GM18870 (cell line): Measurements from ENCODE around the gene SPRR2B.
"Not testable (repeated sequence)": the region's sequence is repeated elsewhere in the genome, so short reads cannot be mapped to it uniquely, and the experiment has no call there.

Source experiments
- ATAC-seq: cut with Tn5 transposase; IDR thresholded peaks from one replicate; pipeline ENCODE4 v1.9.1; 2021; ENCODE audit warnings: moderate library complexity; ENCODE audit not compliant: unreplicated experiment

Gene SPRR2B

DNA sequence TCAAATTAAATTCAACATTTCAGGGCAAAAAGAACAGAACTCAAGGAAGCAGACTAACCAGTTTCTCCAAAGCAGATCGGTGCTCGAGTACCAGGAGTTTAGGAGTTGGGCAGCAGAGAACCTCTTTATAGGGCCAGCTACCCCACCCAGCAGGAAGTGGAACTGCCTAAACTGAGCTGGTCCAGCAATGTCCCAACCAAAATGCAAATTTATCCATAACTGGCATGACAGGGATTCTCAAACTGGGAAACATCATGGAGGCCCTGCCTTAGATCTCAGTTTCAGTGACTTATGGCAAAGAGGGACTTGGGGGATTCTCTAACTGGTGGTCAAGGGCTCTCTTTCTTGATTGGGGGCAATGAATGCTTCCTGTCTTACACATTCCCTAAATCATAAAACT is at the start of gene SPRR2B:
SPRR2B (minus strand) TSS at position 101 of the 400 bp plus-strand sequence. CDS start 772 bp downstream, outside the sequence.
- ATAC-seq: no peak

GRCh38 chr1:153120945-153121344 is 49.5 kb upstream of the SPRR2B start:
- ATAC-seq: no peak

DNA sequence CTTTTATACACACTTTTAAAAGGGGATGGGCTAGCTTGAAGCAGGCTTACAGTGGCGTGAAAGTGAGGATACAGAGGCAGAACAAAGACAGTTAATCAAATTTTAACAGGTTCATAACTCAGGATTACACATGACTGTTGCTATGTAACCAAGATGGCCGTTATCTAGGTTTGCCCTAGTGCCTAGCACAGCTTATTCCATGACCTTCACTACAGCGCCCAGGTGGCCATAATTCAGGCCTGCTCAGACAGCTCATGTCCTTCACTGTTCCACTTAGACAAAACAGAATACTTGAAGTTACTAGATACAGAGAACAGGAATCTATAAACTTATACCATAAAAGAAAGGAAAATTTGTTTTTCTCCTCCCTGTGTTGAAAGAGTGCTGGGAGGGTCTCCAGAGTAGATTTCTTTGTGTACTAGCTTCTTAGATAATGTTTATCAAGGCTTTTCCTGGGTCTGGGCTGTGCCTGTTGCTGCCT is 48.1 kb upstream of the SPRR2B start:
- no peak for ATAC-seq

DNA sequence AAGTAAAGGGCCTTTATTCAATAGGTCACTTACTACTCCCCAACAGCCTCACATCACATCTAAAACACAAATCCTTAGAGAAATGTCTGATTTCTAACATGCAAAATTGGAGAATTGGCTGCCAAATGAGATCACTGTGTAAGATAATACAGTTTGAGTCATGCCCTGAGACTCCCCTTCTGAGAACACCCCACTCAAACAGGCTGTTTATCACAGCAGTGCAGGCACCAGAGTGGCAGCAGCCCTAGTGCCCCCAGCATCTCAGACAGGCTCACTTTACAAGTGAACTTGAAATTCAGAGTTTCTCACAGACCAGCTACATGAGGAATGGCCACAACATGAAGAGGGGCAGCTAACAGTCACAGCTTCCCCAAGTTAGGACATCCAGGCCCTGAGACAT is 43.9 kb upstream of the SPRR2B start:
- ATAC-seq: not testable (repeated sequence)

GRCh38 chr1:153113416-153113815 is 42.0 kb upstream of the SPRR2B start, which contains the start of gene SPRR2F:
SPRR2F (minus strand) TSS chr1:153113516; CDS start chr1:153112733, 783 bp downstream.
- no peak for ATAC-seq

DNA sequence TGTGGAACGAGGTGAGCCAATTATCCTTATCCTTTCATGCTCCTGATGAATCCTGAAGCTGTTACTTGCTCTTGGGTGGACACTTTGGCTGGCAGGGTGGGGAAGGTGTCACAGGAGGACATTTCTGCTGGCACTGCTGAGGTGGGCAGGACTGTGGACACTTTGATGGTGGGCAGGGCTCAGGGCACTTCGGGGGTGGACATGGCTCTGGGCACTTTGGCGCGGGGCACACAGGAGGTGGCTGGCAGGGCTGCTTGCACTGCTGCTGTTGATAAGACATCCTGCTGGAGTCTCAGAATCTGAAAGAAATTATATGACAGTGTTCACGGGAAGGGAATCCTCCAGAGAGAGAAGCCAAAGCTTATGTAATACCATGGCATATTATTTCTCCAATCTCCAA is 41.0 kb upstream of the SPRR2B start:
- ATAC-seq: not testable (repeated sequence)

DNA sequence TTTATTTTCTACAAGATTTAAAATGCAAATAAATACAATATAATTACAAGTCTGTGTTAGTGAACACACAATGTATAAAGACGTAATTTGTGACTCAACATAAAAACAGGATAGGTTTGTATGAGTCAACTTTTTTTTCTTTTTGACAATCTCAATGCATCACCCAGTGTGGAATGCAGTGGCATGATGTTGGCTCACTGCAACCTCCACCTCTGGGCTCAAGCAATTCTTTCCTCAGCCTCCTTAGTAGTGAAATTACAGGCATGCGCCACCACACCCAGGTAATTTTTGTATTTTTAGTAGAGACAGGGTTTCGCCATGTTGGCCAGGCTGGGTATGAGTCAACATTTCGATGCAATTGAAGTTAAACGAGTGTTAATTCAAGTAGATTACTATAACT is 28.8 kb upstream of the SPRR2B start:
- ATAC-seq: no peak

- ATAC-seq: no peak
These were observed 28.1 kb upstream of the SPRR2B start for GRCh38 chr1:153099461-153100045.

DNA sequence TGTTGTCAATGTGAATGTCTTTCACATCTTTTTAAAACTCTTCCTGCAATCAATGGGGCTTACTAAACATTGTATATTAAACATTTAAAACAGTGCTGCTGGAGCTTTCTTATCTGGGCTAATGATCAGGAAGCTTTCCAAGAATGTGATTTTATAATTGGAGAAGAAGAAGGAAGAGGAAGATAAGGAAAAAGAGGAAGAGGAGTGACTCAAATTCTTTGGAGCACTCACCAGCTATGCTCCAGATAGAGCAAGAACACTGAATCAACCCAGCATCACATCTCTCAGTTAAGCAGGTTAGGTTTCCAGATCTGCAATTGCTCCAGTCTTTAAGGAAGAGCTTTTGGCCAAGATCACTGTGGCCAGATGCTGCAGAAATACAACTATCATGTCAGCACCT is 24.4 kb upstream of the SPRR2B start:
- ATAC-seq: no peak

DNA sequence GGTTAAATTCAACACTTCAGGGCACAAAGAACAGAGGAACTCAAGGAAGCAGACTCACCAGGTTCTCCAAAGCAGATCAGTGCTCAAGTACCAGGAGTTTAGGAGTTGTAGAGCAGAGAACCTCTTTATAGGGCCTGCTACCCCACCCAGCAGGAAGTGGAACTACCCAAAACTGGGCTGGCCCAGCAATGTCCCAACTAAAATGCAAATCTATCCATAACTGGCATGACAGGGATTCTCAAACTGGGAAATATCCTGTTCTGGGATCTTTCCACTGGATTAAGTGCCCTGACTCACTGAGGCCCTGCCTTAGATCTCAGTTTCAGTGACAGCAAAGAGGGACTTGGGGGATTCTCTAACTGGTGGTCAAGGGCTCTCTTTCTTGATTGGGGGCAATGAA is 23.0 kb upstream of the SPRR2B start, which contains the start of gene SPRR2E:
SPRR2E (minus strand) TSS at position 101 of the 400 bp plus-strand sequence. CDS start 775 bp downstream, outside the sequence.
- ATAC-seq: no peak

DNA sequence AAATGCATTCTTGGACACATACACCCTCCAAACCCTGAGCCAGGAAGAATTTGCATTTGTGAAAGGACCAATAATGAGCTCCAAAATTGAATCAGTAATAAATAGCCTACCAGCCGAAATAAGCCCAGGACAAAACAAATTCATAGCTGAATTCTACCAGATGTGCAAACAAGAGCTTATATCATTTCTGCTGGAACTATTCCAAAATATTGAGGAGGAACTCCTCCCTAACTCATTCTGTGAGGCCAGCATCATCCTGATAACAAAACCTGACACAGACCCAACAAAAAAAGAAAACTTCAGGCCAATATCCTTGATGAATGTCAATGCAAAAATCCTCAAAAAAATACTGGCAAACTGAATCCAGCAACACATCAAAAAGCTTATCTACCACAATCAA is 16.2 kb upstream of the SPRR2B start:
- no peak for ATAC-seq

DNA sequence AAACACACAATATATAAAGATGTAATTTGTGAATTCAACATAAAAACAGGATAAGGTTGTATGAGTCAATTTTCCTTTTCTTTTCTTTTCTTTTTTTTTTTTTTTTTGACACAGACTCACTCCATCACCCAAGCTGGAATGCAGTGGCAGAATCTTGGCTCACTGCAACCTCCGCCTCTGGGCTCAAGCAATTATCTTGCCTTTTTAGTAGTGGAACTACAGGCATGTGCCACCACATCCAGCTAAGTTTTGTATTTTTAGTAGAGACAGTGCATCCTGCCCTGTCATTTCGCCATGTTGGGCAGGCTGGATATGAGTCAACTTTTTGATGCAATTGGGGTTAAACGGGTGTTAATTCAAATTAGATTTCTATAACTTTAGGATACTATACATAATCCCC is 10.3 kb upstream of the SPRR2B start:
- no peak for ATAC-seq

DNA sequence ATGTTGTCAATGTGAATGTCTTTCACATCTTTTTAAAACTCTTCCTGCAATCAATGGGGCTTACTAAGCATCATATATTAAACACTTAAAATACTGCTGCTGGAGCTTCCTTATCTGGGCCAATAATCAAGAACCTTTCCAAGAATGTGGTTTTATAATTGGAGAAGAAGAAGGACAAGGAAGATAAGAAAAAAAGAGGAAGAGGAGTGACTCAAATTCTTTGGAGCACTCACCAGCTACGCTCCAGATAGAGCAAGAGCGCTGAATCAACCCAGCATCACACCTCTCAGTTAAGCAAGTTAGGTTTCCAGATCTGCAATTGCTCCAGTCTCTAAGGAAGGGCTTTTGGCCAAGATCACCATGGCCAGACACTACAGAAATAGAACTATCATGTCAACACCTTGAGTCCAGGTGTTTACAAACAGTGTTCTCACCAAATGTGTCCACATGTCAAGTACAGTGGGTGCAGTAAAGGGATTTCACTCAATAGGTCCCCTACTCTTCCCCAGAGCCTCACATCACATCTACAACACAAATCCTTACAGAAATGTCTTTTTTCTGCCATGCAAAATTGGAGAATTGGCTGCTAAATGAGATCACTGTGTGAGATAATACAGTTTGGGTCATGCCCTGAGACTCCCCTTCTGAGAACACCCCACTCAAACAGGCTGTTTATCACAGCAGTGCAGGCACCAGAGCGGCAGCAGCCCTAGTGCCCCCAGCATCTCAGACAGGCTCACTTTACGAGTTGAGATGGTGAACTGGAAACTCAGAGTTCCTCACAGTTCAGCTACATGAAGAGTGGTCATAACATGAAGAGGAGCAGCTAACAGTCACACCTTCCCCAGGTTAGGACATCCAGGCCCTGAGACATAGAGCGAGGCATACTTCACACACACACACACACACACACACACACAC is 1.7 kb upstream of the SPRR2B start:
- no peak for ATAC-seq

GRCh38 chr1:153070243-153070642 is 1.2 kb downstream of the SPRR2B start:
- ATAC-seq: no peak

DNA sequence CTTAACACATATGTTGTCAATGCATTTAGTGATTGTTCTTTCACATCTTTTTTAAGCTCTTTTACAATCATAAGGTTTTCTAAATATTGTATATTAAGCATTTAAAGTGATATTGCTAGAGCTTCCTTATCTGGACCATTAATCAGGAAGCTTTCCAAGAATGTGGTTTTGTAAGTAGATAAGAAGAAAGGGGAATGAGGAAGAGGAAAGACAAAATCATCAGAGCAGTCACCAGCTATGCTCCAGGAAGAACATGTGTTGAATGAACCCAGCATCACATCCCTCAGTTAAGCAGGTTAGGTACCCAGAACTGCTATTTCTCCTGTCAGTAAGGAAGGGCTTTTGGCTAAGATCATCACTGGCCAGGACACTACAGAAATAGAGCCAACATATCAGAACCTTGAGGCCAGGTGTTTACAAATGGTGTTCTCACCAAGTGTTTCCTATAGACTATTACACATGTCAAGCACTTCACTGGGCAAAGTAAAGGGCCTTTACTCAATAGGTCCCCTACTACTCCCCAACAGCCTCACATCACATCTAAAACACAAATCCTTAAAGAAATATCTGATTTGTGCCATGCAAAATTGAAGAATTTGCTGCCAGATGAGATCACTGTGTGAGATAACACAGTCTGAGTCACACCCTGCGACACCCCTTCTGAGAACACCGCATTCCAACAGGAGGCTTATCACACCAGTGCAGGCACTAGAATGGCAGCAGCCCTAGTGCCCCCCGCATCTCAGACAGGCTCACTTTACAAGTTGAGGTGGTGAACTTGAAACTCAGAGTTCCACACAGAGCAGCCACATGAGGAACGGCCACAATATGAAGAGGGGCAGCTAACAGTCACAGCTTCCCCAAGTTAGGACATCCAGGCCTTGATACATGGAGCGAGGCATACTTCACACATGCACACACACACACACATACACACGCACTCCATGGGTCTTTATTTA is 12.3 kb downstream of the SPRR2B start:
- ATAC-seq: no peak

GRCh38 chr1:153058154-153058553 is 13.3 kb downstream of the SPRR2B start:
- ATAC-seq: no peak

- ATAC-seq: no peak
These were observed 14.0 kb downstream of the SPRR2B start, which contains the start of gene SPRR2A for GRCh38 chr1:153057375-153057774. SPRR2A (minus strand) TSS chr1:153057512; CDS start chr1:153056735, 777 bp downstream.

GRCh38 chr1:153056111-153056510 is 15.3 kb downstream of the SPRR2B start:
- not testable (repeated sequence) for ATAC-seq

DNA sequence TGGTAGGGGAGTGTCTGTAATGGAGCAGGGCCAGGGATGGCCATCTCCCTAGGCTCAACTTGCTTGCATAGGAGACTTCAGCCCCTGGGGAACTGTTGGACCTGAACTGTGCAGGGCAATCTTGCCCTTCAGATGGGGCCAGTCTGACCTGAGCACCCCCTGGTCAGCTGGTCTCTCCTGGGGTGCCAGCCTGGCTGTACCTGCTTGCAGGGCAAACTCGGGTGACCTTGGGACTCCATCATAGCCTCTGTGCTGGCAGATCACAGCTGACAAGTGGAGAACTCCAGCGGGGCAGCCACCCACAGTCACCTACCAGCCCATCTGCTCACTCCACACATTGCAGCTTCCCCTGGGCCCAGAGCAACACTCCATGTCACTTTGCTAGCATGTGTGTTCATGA is 22.2 kb downstream of the SPRR2B start:
- ATAC-seq: no peak

DNA sequence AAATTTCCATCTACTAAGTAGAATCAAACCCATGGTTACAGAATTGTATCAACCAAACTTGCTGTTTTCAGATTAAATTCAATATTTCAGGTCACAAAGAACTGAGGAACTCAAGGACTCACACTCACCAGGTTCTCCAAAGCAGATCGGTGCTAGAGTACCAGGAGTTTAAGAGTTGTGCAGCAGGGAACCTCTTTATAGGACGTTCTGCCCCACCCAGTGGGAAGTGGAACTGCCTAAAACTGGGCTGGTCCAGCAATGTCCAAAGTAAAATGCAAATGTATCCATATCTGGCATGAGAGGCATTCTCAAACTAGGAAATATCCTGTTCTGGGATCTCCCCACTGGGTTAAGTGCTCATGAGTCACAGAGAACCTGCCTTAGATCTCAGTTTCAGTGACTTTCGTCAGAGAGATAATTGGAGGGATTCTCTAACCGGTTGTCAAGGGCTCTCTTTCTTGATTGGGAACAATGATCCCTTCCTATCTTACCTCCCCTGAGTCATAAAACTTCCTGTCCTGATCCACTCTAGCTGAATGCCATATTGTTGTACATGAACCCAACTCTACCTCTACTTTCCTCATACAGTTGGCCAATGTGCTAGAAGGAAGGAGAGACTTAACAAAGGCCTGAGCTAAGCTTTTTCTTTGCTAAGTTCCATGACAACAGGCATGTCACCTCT is 30.3 kb downstream of the SPRR2B start, which contains the start of gene SPRR2D:
SPRR2D (minus strand) TSS at position 171 of the 682 bp plus-strand sequence. CDS start 774 bp downstream, outside the sequence.
- ATAC-seq: no peak
